HepG2 (cell line): ENCODE data around the gene TGDS. TPM values are rescaled to one million over a fixed set of nuclear protein-coding genes. Genes with fewer than 3 reads are reported as not detected.
A peak's percentile ranks its signal among the peaks of the same experiment; 100 is the strongest.

ENCODE experiments used
- ATAC-seq: fragments of 200-7000 bp; cut with Tn5 transposase; 3 replicates; pipeline ENCODE4 v1.9.1; 2020; ENCODE audit warnings: mild to moderate bottlenecking, moderate library complexity
- BruUV-seq: library from RNA; stranded (reverse); fragments of 400-500 nt; replicated peaks from 2 replicates; lab custom pipeline; 2021; lab: Mats Ljungman, UMichigan
- CTCF ChIA-PET: fragments of 300-600 bp; formaldehyde crosslinking; extraction: SDS; loops from one replicate; lab custom pipeline; 2021; ENCODE audit warnings: low total read pairs, inconsistent platforms, low intra/inter-chr PET ratio; lab: Yijun Ruan, JAX
- POLR2A ChIA-PET: fragments of 350-600 bp; sonication (Branson Sonifier 250); formaldehyde crosslinking; loops from one replicate; lab custom pipeline; 2020; ENCODE audit warnings: antibody characterized with exemption, inconsistent platforms; lab: Yijun Ruan, JAX
- DNase-seq: peaks from one replicate; pipeline ENCODE4 v3.0.0-alpha.2; 2015; ENCODE audit warnings: low spot score
- FAIRE-seq: peaks from 3 replicates; lab custom pipeline; 2011; peaks lifted over from hg19 to GRCh38; lab: Jason Lieb, UNC
- H2AFZ ChIP-seq: one replicate; pipeline ENCODE4 v1.6.1; 2011; ENCODE audit warnings: low read length, inconsistent platforms
- H3K27ac ChIP-seq: fragments of 300-600 bp; 3 replicates; pipeline ENCODE4 v1.8.0; 2011; ENCODE audit warnings: mixed run types, mild to moderate bottlenecking, mixed read lengths, low read length, inconsistent platforms; ENCODE audit not compliant: insufficient read depth; ENCODE audit errors: extremely low read length
- H3K27me3 ChIP-seq, 2 experiments: fragments of 200-600 bp in 1 of 2; 2 replicates in 1 of 2; 3 replicates in 1 of 2; pipeline versions ENCODE4 v1.6.0 to v1.8.0; 2011; ENCODE audit warnings: low read length in 2 of 2, mild to moderate bottlenecking in 2 of 2, moderate library complexity in 2 of 2, inconsistent platforms in 1 of 2; ENCODE audit not compliant: insufficient read depth in 2 of 2, control insufficient read depth in 1 of 2
- H3K36me3 ChIP-seq, 2 experiments: fragments of 200-600 bp in 1 of 2; replicated peaks in 1 of 2; 2 replicates in 1 of 2; 3 replicates in 1 of 2; pipeline versions ENCODE4 v1.5.1 to v1.8.0; 2011; ENCODE audit warnings: low read length in 2 of 2, inconsistent platforms in 1 of 2; ENCODE audit not compliant: insufficient read depth in 2 of 2, control insufficient read depth in 1 of 2
- H3K4me1 ChIP-seq: 2 replicates; pipeline ENCODE4 v1.5.1; 2012; ENCODE audit warnings: low read length, inconsistent platforms; ENCODE audit not compliant: insufficient read depth
- H3K4me2 ChIP-seq: 2 replicates; pipeline ENCODE4 v1.6.0; 2011; ENCODE audit warnings: low read depth, low read length, inconsistent platforms
- H3K4me3 ChIP-seq, 3 experiments: fragments of 200-600 bp in 1 of 3; sonication (generic), shearing (Covaris generic) in 1 of 3; replicated peaks in 1 of 3; 2 replicates each; pipeline ENCODE4 v1.5.1; 2011 to 2016; ENCODE audit warnings: low read length in 3 of 3, inconsistent platforms in 2 of 3, low read depth in 2 of 3, mild to moderate bottlenecking in 2 of 3, control low read depth in 1 of 3, mixed read lengths in 1 of 3; ENCODE audit not compliant: insufficient read depth in 1 of 3
- H3K79me2 ChIP-seq: one replicate; pipeline ENCODE4 v1.6.1; 2011; ENCODE audit warnings: low read length, inconsistent platforms; ENCODE audit not compliant: insufficient read depth
- H3K9ac ChIP-seq: 2 replicates; pipeline ENCODE4 v1.6.0; 2011; ENCODE audit warnings: mild to moderate bottlenecking, low read depth, low read length, inconsistent platforms; ENCODE audit not compliant: insufficient read depth
- H3K9me3 ChIP-seq: 2 replicates; pipeline ENCODE4 v1.5.1; 2012; ENCODE audit warnings: mild to moderate bottlenecking, low read length
- H4K20me1 ChIP-seq: 2 replicates; pipeline ENCODE4 v1.6.0; 2011; ENCODE audit warnings: inconsistent platforms, mild to moderate bottlenecking, low read length, moderate library complexity; ENCODE audit not compliant: insufficient read depth
- CREB1 ChIP-seq, 2 experiments: fragments of 450-650 bp in 1 of 2; IDR thresholded peaks; 2 replicates each; pipeline ENCODE4 v1.6.1; 2016 to 2017; ENCODE audit warnings: control low read depth in 1 of 2, mild to moderate bottlenecking in 1 of 2, missing compliant biosample characterization in 1 of 2, missing genetic modification characterization in 1 of 2
- FOXJ3 ChIP-seq: sonication (generic); formaldehyde crosslinking; IDR thresholded peaks from 2 replicates; pipeline ENCODE4 v1.4.0; 2020; ENCODE audit warnings: missing genetic modification reagents, mild to moderate bottlenecking, borderline replicate concordance
- HDAC1 ChIP-seq: sonication (generic); formaldehyde crosslinking; IDR thresholded peaks from 2 replicates; pipeline ENCODE4 v1.5.1; 2020; ENCODE audit warnings: mild to moderate bottlenecking, missing genetic modification reagents
- HOMEZ ChIP-seq: IDR thresholded peaks from 2 replicates; pipeline ENCODE4 v1.6.1; 2016; ENCODE audit warnings: low read depth
- ZFP37 ChIP-seq: sonication (generic); formaldehyde crosslinking; IDR thresholded peaks from 2 replicates; pipeline ENCODE4 v1.4.0; 2020; ENCODE audit warnings: missing genetic modification reagents, borderline replicate concordance
- ZNF280D ChIP-seq: sonication (generic); formaldehyde crosslinking; IDR thresholded peaks from 2 replicates; pipeline ENCODE4 v1.5.1; 2020; ENCODE audit warnings: mild to moderate bottlenecking, missing genetic modification reagents
- ZSCAN29 ChIP-seq: sonication (generic); formaldehyde crosslinking; conservative IDR thresholded peaks from 2 replicates; pipeline ENCODE4 v1.4.0; 2020; ENCODE audit warnings: mild to moderate bottlenecking, missing genetic modification reagents
- WGBS: methylation state at CpG from one replicate; pipeline ENCODE4 v1.1.6; 2017; ENCODE audit warnings: low lambda C conversion rate; 5-methylcytosine and 5-hydroxymethylcytosine counted together
- in situ Hi-C: cut with HindIII; loops from 2 replicates; pipeline ENCODE4 v1.10.0; 2017; ENCODE audit warnings: low pct_unique_long_range_greater_than_20kb; ENCODE audit not compliant: extremely low pct_ligation_motif_present
- intact Hi-C: fragments of 100-400 bp; cut with micrococcal nuclease; formaldehyde crosslinking; loops from one replicate; pipeline ENCODE4 v1.10.0; 2022; ENCODE audit not compliant: unreplicated experiment
- polyA plus RNA-seq, 8 experiments: library from polyadenylated mRNA; depleted of rRNA in 3 of 8; stranded (reverse) in 7 of 8; unstranded in 1 of 8; fragments of >200 nt; fragmentation: Illumina TruSeq in 4 of 8; extraction: Trizol in 4 of 8; gene quantifications; 2 replicates each; pipeline versions ENCODE4 v1.2.1 to v1.2.3, GENCODE V29; 2011 to 2016; ENCODE audit warnings: low read depth in 4 of 8, missing spikeins in 1 of 8, mixed read lengths in 1 of 8; ENCODE audit not compliant: insufficient read depth in 1 of 8
- total RNA-seq, 5 experiments: library from RNA; depleted of rRNA; stranded (reverse); fragments of >200 nt; fragmentation: Illumina TruSeq; extraction: Trizol; gene quantifications; 2 replicates each; pipeline ENCODE4 v1.2.3, GENCODE V29; 2016; ENCODE audit warnings: low read depth in 1 of 5

TGDS gene
- total and polyA plus RNA-seq, 2 of the 13 experiments (the other 11 are each of a cell fraction or from before 2014, with no cell fraction given), result 15.5 to 17.9 TPM

GRCh38 chr13:94599877-94600276, 3.9 kb upstream of the TGDS start (continued):
- peak; percentile 20; the same call in 1 of the 2 replicates for TF ChIP-seq HOMEZ (CRISPR knock-in tag)
- TF ChIP-seq, all 625 proteins: peak for 16

DNA sequence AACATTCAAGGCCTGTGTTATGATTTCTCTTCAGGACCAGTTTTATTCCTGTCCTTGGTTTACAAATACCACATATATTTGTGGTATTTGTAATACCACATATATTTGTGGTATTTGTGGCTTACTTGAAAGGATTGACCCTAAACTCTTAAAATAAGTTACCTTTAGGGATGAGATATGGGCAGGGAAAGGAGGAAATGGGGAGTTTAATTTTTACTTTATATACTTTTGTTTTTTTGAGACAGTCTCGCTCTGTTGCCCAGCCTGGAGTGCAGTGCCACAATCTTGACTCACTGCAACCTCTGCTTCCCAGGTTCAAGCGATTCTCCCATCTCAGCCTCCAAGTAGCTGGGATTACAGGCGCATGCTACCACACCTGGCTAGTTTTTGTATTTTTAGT, 2.3 kb upstream of the TGDS start:
- H3K79me2 ChIP-seq, result peaks cover 26% of the 10 kb centered on the region
- ATAC-seq (no peak), DNase-seq (no peak), FAIRE-seq (no peak)
- CTCF ChIA-PET, result no interaction called here
- peak overlapping the region; percentile 32; the same call in 1 of the 2 replicates for H3K4me2 ChIP-seq
- POLR2A ChIA-PET, result no interaction called here
- no TSS peak for BruUV-seq
- in situ Hi-C loops, result no loop called here
- H3K9me3 ChIP-seq, result no peaks in the 10 kb centered on the region
- no peak overlapping the region for H3K9ac ChIP-seq
- H2AFZ ChIP-seq, result peak overlapping the region; percentile 54
- H3K27me3 ChIP-seq, result peaks cover 0 to 4% of the 10 kb centered on the region in 2 experiments; a peak in 2 of 5 replicates
- WGBS, result 82% methylated on average over 3 of the region's 3 CpGs
- peaks cover 5% of the 10 kb centered on the region; the same call in 1 of the 2 replicates for H4K20me1 ChIP-seq
- peaks cover 49% of the 10 kb centered on the region for H3K4me1 ChIP-seq
- TF ChIP-seq ZFP37 (CRISPR knock-in tag) (no peak), ZNF280D (CRISPR knock-in tag) (no peak), FOXJ3 (CRISPR knock-in tag) (no peak), ZSCAN29 (CRISPR knock-in tag) (no peak), HDAC1 (no peak), CREB1 (IDR thresholded peaks at IDR 0.05) (no peak), CREB1 (CRISPR knock-in tag; IDR thresholded peaks at IDR 0.05) (no peak)
- intact Hi-C loops, result no loop called here
- no peak overlapping the region for H3K4me3 ChIP-seq
- no peak overlapping the region for H3K27ac ChIP-seq
- no peaks in the 10 kb centered on the region for H3K36me3 ChIP-seq
